ENCODE data around the gene ACTG1. TPM values are rescaled to one million over a fixed set of nuclear protein-coding genes. Genes with fewer than 3 reads are reported as not detected.

ACTG1 gene
- total RNA-seq, 1 experiment from 2014 or later, result 4,160 TPM

GRCh38 chr17:81518785-81519283 is 6.2 kb upstream of the ACTG1 start:
- Histone ChIP-seq H2BK120ac (ENCODE audit: low read depth, low read length, poor library complexity, severe bottlenecking) (no peak overlapping the region), H3K56ac (ENCODE audit: insufficient read length, low read depth, low read length) (no peak overlapping the region), H3K27ac (ENCODE audit: insufficient read length, low read depth, low read length) (no peak overlapping the region), H3K4me1 (ENCODE audit: insufficient read depth, low read length) (peaks cover 4% of the 10 kb centered on the region; the same call in 1 of the 2 replicates), H2BK15ac (ENCODE audit: low read depth, low read length) (no peak overlapping the region), H2AFZ (ENCODE audit: low read length) (no peak overlapping the region), H2AK5ac (ENCODE audit: insufficient read length, low read length) (no peak overlapping the region), H3K23me2 (ENCODE audit: insufficient read length, low read depth, low read length, poor library complexity, severe bottlenecking) (peaks cover 22% of the 10 kb centered on the region), H2BK5ac (ENCODE audit: insufficient read length, low read length) (no peak overlapping the region), H3K9me3 (ENCODE audit: control insufficient read depth, low read depth, low read length) (no peaks in the 10 kb centered on the region), H4K91ac (ENCODE audit: insufficient read length, low read depth, low read length) (no peak overlapping the region), H3K4me2 (ENCODE audit: insufficient read depth, insufficient read length, low read length) (peak overlapping the region; percentile 35), H3K23ac (ENCODE audit: insufficient read length, low read depth, low read length) (no peak overlapping the region), H4K5ac (ENCODE audit: insufficient read length, low read depth, low read length) (no peak overlapping the region), H3K79me1 (ENCODE audit: insufficient read depth, low read depth, low read length, poor library complexity, severe bottlenecking) (peaks cover 2% of the 10 kb centered on the region), H2BK12ac (ENCODE audit: insufficient read length, low read depth, low read length) (no peak overlapping the region), H3K9ac (ENCODE audit: extremely low read depth, insufficient read length, low read length) (no peak overlapping the region), H2BK20ac (ENCODE audit: low read depth, low read length, poor library complexity, severe bottlenecking) (no peak overlapping the region), H3K18ac (ENCODE audit: insufficient read length, low read depth, low read length) (peak overlapping the region; percentile 4), H3K27me3 (ENCODE audit: insufficient read depth, low read length) (no peaks in the 10 kb centered on the region; the same call in 1 of the 2 replicates), H3K79me2 (ENCODE audit: insufficient read depth, low read length) (peaks cover 7% of the 10 kb centered on the region; the same call in 1 of the 2 replicates), H3K14ac (ENCODE audit: insufficient read depth, low read length) (peak overlapping the region; percentile 14), H3T11ph (ENCODE audit: low read length) (no peak overlapping the region), H4K20me1 (ENCODE audit: control insufficient read depth, insufficient read depth, insufficient read length) (no peaks in the 10 kb centered on the region), H4K8ac (replicated peaks; ENCODE audit: insufficient read length, low read depth, low read length) (no peak overlapping the region), H3K4ac (ENCODE audit: low read depth, low read length) (no peak overlapping the region)
- H3K36me3 Mint-ChIP-seq (ENCODE audit: insufficient read depth in 1 of 3, low read depth in 3 of 3), result peaks cover 0 to 5% (median 0%) of the 10 kb centered on the region in 3 experiments; a peak in 1 of 7 replicates
- TF ChIP-seq, protein P1, sequence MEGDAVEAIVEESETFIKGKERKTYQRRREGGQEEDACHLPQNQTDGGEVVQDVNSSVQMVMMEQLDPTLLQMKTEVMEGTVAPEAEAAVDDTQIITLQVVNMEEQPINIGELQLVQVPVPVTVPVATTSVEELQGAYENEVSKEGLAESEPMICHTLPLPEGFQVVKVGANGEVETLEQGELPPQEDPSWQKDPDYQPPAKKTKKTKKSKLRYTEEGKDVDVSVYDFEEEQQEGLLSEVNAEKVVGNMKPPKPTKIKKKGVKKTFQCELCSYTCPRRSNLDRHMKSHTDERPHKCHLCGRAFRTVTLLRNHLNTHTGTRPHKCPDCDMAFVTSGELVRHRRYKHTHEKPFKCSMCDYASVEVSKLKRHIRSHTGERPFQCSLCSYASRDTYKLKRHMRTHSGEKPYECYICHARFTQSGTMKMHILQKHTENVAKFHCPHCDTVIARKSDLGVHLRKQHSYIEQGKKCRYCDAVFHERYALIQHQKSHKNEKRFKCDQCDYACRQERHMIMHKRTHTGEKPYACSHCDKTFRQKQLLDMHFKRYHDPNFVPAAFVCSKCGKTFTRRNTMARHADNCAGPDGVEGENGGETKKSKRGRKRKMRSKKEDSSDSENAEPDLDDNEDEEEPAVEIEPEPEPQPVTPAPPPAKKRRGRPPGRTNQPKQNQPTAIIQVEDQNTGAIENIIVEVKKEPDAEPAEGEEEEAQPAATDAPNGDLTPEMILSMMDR (conservative IDR thresholded peaks at IDR 0.05), result no peak
- DNase-seq, result no peak
- no peak overlapping the region for H3K27ac Mint-ChIP-seq
- H3K9me3 Mint-ChIP-seq, result no peaks in the 10 kb centered on the region
- peaks cover 45% of the 10 kb centered on the region for H3K27me3 Mint-ChIP-seq (ENCODE audit: low read depth)
- H3K4me1 Mint-ChIP-seq, result peaks cover 21 to 31% of the 10 kb centered on the region in 2 experiments
- WGBS (ENCODE audit: extremely low coverage, insufficient read length, low lambda C conversion rate), result no CpG with 5 or more reads among the region's 47 CpGs
- peak overlapping the region; percentile 49 to 67; a peak in 4 of 5 replicates for H3K4me3 Mint-ChIP-seq

All from H9 (cell line).